Sigmoid colon (tissue), 7 donors: Measurements from ENCODE around the gene APBA1. TPM values are rescaled to one million over a fixed set of nuclear protein-coding genes. Genes with fewer than 3 reads are reported as not detected.

Experiments used
- DNase-seq: peaks from one replicate; pipeline ENCODE4 v3.0.0-alpha.2; 2019
- H3K27ac ChIP-seq, 4 donors: fragments of 200-600 bp; sonication (generic); one replicate each; pipeline ENCODE4 v1.5.1; 2016 to 2019; ENCODE audit warnings: mild to moderate bottlenecking in 1 of 4
- H3K27me3 ChIP-seq, 3 donors: fragments of 200-600 bp; sonication (generic); one replicate each; pipeline ENCODE4 v1.5.1; 2019; ENCODE audit warnings: mild to moderate bottlenecking in 1 of 3
- H3K36me3 ChIP-seq, 4 donors: fragments of 200-600 bp; sonication (generic); one replicate each; pipeline ENCODE4 v1.5.1; 2016 to 2019
- H3K4me1 ChIP-seq, 4 donors: fragments of 200-600 bp; sonication (generic); one replicate each; pipeline ENCODE4 v1.5.1; 2017 to 2019
- H3K4me3 ChIP-seq, 4 donors: fragments of 200-600 bp; sonication (generic); one replicate each; pipeline ENCODE4 v1.5.1; 2017 to 2019; ENCODE audit warnings: mild to moderate bottlenecking in 2 of 4, moderate library complexity in 1 of 4
- H3K9me3 ChIP-seq, 4 donors: fragments of 200-600 bp in 3 of 4; sonication (generic) in 3 of 4; one replicate each; pipeline versions ENCODE4 v1.5.1 to v1.6.1; 2013 to 2019
- CTCF ChIP-seq, 4 experiments: fragments of 450-650 bp in 3 of 4; fragments of 200-600 bp in 1 of 4; IDR thresholded peaks; one replicate each; pipeline ENCODE4 v1.5.1; 2016 to 2019; ENCODE audit warnings: antibody characterized with exemption in 4 of 4, mild to moderate bottlenecking in 3 of 4, moderate library complexity in 2 of 4
- EP300 ChIP-seq, 4 donors: sonication (generic); formaldehyde crosslinking; IDR thresholded peaks; one replicate each; pipeline ENCODE4 v1.6.1; 2017; ENCODE audit warnings: antibody characterized with exemption in 4 of 4
- POLR2A ChIP-seq, 2 donors: fragments of 450-650 bp; IDR thresholded peaks; one replicate each; pipeline ENCODE4 v1.6.1; 2016; ENCODE audit warnings: antibody characterized with exemption in 2 of 2, mild to moderate bottlenecking in 2 of 2, moderate library complexity in 2 of 2
- POLR2AphosphoS5 ChIP-seq, 4 donors: sonication (generic); formaldehyde crosslinking; IDR thresholded peaks; one replicate each; pipeline ENCODE4 v1.6.1; 2017; ENCODE audit warnings: antibody characterized with exemption in 4 of 4
- WGBS, 2 donors: extraction: QIAGEN DNeasy Blood & Tissue Kit; methylation state at CpG; one replicate each; pipeline ENCODE4 v1.1.7; 2013; 5-methylcytosine and 5-hydroxymethylcytosine counted together
- intact Hi-C: fragments of 100-400 bp; cut with DNase I; formaldehyde crosslinking; loops from one replicate; pipeline ENCODE4 v1.15.1; 2023
- polyA plus RNA-seq, 3 donors: library from polyadenylated mRNA; stranded (reverse); fragments of 200-250 nt; gene quantifications; one replicate each; pipeline ENCODE4 v1.2.3, GENCODE V29; 2013
- total RNA-seq, 4 donors: library from RNA; depleted of rRNA; stranded (reverse); fragments of >200 nt; gene quantifications; one replicate each; pipeline ENCODE4 v1.1.0, GENCODE V29; 2016
- donor health status: healthy with polysubstance abuse.
- donor health status: Bipolar disorder and iron deficiency.
- donor health status: healthy.

The APBA1 gene
- total and polyA plus RNA-seq, 7 donors = 1.7 to 6.7 (median 4.2) TPM

- TF ChIP-seq CTCF (IDR thresholded peaks at IDR 0.05) (no peak), EP300 (IDR thresholded peaks at IDR 0.05) (no peak), POLR2AphosphoS5 (IDR thresholded peaks at IDR 0.05) (no peak), POLR2A (IDR thresholded peaks at IDR 0.05) (no peak)
- Histone ChIP-seq H3K36me3 (no peaks in the 10 kb centered on the region), H3K27ac (no peak overlapping the region), H3K9me3 (no peaks in the 10 kb centered on the region), H3K4me1 (no peaks in the 10 kb centered on the region), H3K4me3 (no peak overlapping the region), H3K27me3 (no peaks in the 10 kb centered on the region)
- DNase-seq = no peak
- intact Hi-C loops = no loop called here
These were observed 87.4 kb downstream of the APBA1 start for GRCh38 chr9:69584759-69585158.

- H3K9me3 ChIP-seq = no peaks in the 10 kb centered on the region
- H3K4me1 ChIP-seq = no peaks in the 10 kb centered on the region
- H3K4me3 ChIP-seq = no peak overlapping the region
- H3K27me3 ChIP-seq = no peaks in the 10 kb centered on the region
- TF ChIP-seq EP300 (IDR thresholded peaks at IDR 0.05) = no peak
- no peak for TF ChIP-seq POLR2AphosphoS5 (IDR thresholded peaks at IDR 0.05)
- TF ChIP-seq POLR2A (IDR thresholded peaks at IDR 0.05) = no peak
- TF ChIP-seq CTCF (IDR thresholded peaks at IDR 0.05) = no peak
- no peak overlapping the region for H3K27ac ChIP-seq
- no peak for DNase-seq
- intact Hi-C loops = no loop called here
- no peaks in the 10 kb centered on the region for H3K36me3 ChIP-seq
- 83 to 84% methylated on average over 5 of the region's 5 CpGs for WGBS, 2 donors
These were observed 88.4 kb downstream of the APBA1 start for GRCh38 chr9:69583645-69584234.

- DNase-seq = no peak
- Histone ChIP-seq H3K36me3 (no peaks in the 10 kb centered on the region), H3K27ac (no peak overlapping the region), H3K27me3 (no peaks in the 10 kb centered on the region), H3K4me1 (no peaks in the 10 kb centered on the region), H3K9me3 (no peaks in the 10 kb centered on the region), H3K4me3 (no peak overlapping the region)
- intact Hi-C loops = no loop called here
- TF ChIP-seq POLR2A (IDR thresholded peaks at IDR 0.05) (no peak), EP300 (IDR thresholded peaks at IDR 0.05) (no peak), CTCF (IDR thresholded peaks at IDR 0.05) (no peak), POLR2AphosphoS5 (IDR thresholded peaks at IDR 0.05) (no peak)
- WGBS, 2 donors = 93 to 94% methylated on average over 4 of the region's 4 CpGs
These were observed 89.5 kb downstream of the APBA1 start for GRCh38 chr9:69582544-69583297.

- no peaks in the 10 kb centered on the region for H3K27me3 ChIP-seq
- H3K9me3 ChIP-seq = no peaks in the 10 kb centered on the region
- intact Hi-C loops = no loop called here
- 66 to 78% methylated on average over 5 of the region's 5 CpGs for WGBS, 2 donors
- H3K4me3 ChIP-seq = no peak overlapping the region
- no peaks in the 10 kb centered on the region for H3K36me3 ChIP-seq
- no peaks in the 10 kb centered on the region for H3K4me1 ChIP-seq
- no peak for TF ChIP-seq EP300 (IDR thresholded peaks at IDR 0.05)
- TF ChIP-seq POLR2AphosphoS5 (IDR thresholded peaks at IDR 0.05) = no peak
- TF ChIP-seq POLR2A (IDR thresholded peaks at IDR 0.05) = no peak
- TF ChIP-seq CTCF (IDR thresholded peaks at IDR 0.05) = no peak
- no peak for DNase-seq
- no peak overlapping the region for H3K27ac ChIP-seq
These were observed 90.2 kb downstream of the APBA1 start for GRCh38 chr9:69582018-69582417.
